ENCODE data around the gene STK39.

STK39 gene

DNA sequence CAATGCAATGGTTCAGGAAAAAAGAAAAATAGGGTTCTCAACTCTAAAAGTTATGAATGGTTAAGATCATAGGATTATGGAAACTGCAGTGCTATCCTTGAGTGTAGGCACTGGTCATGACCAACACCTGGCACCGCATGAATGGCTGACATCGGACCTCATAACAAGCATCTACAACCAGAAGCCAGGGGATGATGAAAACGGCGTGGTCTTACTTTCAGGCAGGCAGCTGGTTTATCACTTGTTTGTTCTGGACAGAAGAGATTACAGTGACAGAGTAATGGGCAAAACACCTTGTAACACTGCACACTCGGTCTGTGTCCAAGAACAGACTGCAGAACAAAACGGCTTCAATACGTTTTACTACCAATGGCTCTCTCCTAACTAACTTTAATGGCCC, 132.8 kb downstream of the STK39 start:
- TF ChIP-seq, protein P1, sequence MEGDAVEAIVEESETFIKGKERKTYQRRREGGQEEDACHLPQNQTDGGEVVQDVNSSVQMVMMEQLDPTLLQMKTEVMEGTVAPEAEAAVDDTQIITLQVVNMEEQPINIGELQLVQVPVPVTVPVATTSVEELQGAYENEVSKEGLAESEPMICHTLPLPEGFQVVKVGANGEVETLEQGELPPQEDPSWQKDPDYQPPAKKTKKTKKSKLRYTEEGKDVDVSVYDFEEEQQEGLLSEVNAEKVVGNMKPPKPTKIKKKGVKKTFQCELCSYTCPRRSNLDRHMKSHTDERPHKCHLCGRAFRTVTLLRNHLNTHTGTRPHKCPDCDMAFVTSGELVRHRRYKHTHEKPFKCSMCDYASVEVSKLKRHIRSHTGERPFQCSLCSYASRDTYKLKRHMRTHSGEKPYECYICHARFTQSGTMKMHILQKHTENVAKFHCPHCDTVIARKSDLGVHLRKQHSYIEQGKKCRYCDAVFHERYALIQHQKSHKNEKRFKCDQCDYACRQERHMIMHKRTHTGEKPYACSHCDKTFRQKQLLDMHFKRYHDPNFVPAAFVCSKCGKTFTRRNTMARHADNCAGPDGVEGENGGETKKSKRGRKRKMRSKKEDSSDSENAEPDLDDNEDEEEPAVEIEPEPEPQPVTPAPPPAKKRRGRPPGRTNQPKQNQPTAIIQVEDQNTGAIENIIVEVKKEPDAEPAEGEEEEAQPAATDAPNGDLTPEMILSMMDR (IDR thresholded peaks at IDR 0.05; ENCODE audit: borderline replicate concordance, insufficient read depth, low read depth, low read length), result no peak
- H3K4me3 ChIP-seq (ENCODE audit: low read depth, low read length), result no peak overlapping the region

DNA sequence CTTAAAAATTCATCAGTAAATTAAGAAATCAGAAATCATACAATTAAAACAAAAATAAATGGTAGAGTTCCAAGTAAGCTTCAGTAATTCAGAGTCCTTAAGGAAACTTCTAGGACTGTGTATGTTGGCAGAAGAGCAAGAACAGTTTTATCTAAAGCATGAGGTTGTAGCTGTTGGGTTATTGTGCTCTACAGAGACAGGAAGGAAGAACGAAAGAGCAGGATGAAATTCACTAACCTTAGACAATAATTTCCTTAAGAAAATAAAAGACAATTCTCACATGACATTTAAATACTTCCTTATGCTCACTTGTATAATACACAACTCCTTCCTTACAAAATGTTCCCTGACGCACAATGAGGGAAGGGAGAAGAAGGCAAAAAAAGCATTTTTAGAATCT, 133.4 kb downstream of the STK39 start:
- H3K4me3 ChIP-seq (ENCODE audit: low read depth, low read length), result no peak overlapping the region
- TF ChIP-seq, protein P1 (IDR thresholded peaks at IDR 0.05; ENCODE audit: borderline replicate concordance, insufficient read depth, low read depth, low read length), result no peak

DNA sequence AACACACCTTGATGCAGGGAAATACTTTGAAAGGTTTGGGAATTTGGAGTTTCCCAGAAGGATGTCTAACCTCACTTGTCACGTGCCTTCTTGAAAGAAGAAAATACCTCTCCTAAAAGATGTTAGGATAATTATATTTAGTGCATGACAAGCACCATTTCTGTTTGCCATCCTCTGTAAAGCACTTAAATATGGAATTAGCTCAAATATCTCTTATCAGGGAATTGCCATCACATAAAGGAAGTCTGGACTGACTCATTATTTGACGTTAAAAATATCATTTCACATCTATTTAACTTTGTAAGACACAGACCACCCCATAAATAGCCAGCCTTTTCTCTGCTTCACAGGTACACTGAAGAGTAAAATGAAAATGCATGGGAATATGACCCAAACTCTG, 140.1 kb downstream of the STK39 start:
- TF ChIP-seq, protein P1 (IDR thresholded peaks at IDR 0.05; ENCODE audit: borderline replicate concordance, insufficient read depth, low read depth, low read length), result no peak
- no peak overlapping the region for H3K4me3 ChIP-seq (ENCODE audit: low read depth, low read length)

DNA sequence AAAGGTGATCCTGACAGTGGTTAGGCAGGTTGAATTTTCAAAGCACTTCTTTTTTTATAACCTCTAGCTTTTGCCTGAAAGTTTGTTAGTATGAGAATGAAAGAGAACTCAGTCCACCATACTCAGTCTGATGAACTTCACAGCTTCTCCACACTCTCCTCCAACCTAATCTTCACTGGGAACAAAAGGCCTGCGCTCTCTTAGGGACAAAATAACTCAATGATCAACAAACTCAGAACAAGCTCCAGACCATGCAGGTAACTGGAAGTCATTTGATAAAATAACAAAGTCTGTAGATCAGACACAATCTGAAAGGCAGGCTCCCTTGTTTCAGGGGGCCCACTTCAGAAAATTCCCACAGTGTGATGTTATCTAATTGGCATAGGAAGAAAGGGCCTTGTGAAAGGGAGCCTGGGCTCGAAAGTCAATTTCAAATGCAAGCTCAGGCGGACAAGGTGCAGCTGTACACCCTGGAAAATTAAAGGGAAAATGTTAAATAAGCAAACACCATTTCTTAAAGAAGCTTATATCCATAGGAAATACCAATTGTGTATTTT, 142.2 kb downstream of the STK39 start:
- TF ChIP-seq, protein P1 (IDR thresholded peaks at IDR 0.05; ENCODE audit: borderline replicate concordance, insufficient read depth, low read depth, low read length), result no peak
- H3K4me3 ChIP-seq (ENCODE audit: low read depth, low read length), result no peak overlapping the region

DNA sequence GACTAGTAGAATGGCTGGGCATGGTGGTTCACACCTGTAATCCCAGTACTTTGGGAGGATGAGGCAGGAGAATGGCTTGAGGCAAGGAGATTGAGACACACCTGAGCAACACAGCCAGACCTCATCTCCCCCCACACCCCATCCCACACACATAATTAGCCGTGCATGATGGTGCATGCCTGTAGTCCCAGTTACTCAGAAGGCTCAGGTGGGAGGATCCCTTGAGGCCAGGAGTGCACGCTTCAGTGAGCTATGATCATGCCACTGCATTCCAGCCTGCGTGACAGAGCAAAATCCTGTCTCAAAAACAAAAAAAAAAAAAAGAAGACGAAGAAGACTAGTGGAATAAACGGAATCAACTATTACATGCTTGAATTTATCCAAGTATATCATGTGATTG, 150.0 kb downstream of the STK39 start:
- TF ChIP-seq, protein P1 (IDR thresholded peaks at IDR 0.05; ENCODE audit: borderline replicate concordance, insufficient read depth, low read depth, low read length), result no peak

DNA sequence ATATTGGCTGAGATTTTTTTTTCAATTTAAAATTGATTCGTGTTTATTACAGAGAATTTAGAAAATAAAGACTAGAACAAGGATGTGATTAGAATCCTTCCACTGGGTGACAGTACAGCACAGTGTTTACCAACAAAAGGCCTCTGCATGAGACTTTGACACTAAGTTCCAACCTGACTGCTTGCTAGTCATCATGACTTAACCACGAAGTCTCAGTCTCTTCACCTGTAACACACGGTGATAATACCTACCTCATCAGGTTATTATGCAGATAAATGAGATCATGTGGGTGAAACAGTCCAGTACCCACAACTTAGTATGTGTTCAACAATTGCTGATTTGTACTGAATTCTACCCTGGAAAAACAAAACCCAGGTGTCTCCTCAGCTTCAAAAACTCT, 151.2 kb downstream of the STK39 start:
- no peak overlapping the region for H3K4me3 ChIP-seq (ENCODE audit: low read depth, low read length)
- TF ChIP-seq, protein P1 (IDR thresholded peaks at IDR 0.05; ENCODE audit: borderline replicate concordance, insufficient read depth, low read depth, low read length), result no peak

More for the DNA sequence above, 150.0 kb downstream of the STK39 start:
- H3K4me3 ChIP-seq (ENCODE audit: low read depth, low read length), result no peak overlapping the region

DNA sequence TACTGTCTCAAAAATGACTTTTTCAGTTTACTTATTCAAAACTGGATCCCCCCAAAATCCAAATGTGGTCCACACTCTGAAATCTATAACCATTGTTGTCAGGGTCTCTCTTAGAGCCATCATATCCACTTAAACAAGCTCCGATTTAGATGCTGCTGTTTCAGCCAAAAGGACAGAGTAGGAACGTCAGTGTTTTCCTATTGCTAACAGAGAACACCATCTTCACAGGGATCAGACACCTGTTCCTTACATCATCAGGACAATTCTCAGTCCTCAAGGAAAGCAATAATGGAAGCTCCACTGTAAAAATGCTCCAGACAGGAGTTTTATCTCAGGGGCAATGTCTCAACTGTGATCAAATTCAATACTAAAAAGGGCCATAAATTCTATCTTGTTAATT, 155.4 kb downstream of the STK39 start:
- TF ChIP-seq, protein P1 (IDR thresholded peaks at IDR 0.05; ENCODE audit: borderline replicate concordance, insufficient read depth, low read depth, low read length), result no peak

More for the DNA sequence above, 155.4 kb downstream of the STK39 start:
- H3K4me3 ChIP-seq (ENCODE audit: low read depth, low read length), result no peak overlapping the region
